GM12865 (cell line): Measurements from ENCODE around the gene TOMM6.
"Not testable (repeated sequence)": the region's sequence is repeated elsewhere in the genome, so short reads cannot be mapped to it uniquely, and the experiment has no call there.

Experiments used
- DNase-seq: peaks from one replicate; pipeline ENCODE4 v3.0.0; 2010; ENCODE audit warnings: low read depth
- H3K4me3 ChIP-seq: 2 replicates; pipeline ENCODE4 v1.5.1; 2011; ENCODE audit warnings: mild to moderate bottlenecking, low read depth, low read length, control low read depth
- TF ChIP-seq, protein P1 (sequence below): IDR thresholded peaks from 2 replicates; pipeline ENCODE4 v1.5.1; 2011; ENCODE audit warnings: low read length, control low read depth, low read depth, inconsistent platforms; ENCODE audit not compliant: insufficient read depth; ENCODE audit errors: missing control alignments

Gene TOMM6

GRCh38 chr6:41757271-41757670 is 30.2 kb upstream of the TOMM6 start:
- H3K4me3 ChIP-seq = no peak overlapping the region
- DNase-seq = no peak
- TF ChIP-seq, protein P1, sequence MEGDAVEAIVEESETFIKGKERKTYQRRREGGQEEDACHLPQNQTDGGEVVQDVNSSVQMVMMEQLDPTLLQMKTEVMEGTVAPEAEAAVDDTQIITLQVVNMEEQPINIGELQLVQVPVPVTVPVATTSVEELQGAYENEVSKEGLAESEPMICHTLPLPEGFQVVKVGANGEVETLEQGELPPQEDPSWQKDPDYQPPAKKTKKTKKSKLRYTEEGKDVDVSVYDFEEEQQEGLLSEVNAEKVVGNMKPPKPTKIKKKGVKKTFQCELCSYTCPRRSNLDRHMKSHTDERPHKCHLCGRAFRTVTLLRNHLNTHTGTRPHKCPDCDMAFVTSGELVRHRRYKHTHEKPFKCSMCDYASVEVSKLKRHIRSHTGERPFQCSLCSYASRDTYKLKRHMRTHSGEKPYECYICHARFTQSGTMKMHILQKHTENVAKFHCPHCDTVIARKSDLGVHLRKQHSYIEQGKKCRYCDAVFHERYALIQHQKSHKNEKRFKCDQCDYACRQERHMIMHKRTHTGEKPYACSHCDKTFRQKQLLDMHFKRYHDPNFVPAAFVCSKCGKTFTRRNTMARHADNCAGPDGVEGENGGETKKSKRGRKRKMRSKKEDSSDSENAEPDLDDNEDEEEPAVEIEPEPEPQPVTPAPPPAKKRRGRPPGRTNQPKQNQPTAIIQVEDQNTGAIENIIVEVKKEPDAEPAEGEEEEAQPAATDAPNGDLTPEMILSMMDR = no peak

DNA sequence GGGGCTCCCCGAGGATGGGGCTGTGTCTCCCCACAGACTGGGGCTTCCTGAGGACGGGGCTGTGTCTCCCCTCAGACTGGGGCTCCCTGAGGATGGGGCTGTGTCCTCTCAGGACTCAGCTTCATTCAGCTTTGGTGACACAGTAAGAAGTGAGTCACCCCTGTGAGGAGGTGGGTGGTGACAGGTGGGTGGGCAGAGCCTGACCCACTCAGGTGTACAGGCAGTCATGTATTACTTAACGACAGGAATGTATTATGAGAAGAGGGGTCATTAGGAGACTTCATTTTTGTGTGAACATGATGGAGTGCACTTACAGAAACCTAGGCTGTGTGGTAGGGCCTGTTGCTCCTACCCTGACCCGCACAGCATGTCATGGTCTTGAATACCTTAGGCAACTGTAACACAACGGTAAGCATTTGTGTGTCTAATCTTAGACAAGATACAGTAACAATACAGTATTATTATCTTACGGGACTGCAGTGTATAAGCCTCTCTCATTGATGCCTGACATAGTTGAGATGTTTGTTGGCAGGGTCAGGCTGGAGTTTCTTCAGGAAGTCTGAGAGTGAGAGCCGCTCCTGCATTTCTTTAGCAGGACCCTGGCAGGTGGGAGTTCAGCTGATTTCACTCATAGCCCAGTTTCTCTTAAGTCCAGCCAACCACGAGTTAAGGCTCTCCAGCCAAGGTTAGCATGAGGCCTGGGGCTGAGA is 29.4 kb upstream of the TOMM6 start:
- TF ChIP-seq, protein P1 = no peak
- no peak overlapping the region for H3K4me3 ChIP-seq

DNA sequence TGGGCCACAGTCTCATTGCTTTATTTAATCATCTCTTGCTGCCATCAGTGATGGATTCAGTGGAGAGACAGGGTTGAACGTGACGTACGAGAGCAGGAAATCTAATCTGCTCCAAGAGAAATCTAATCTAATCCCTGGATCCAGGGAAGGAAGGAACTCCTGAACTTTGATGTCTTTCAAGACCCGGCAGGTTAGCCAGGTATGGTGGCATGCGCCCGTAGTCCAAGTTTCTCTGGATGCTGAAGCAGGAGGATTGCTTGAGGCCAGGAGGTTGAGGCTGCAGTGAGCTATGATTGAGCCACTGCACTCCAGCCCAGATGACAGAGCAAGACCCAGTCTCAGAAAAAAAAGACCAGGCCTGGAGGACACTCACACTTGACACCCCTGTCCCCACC is 28.9 kb upstream of the TOMM6 start:
- TF ChIP-seq, protein P1 = no peak
- no peak for DNase-seq
- no peak overlapping the region for H3K4me3 ChIP-seq

More for the DNA sequence above, 29.4 kb upstream of the TOMM6 start:
- DNase-seq = no peak

DNA sequence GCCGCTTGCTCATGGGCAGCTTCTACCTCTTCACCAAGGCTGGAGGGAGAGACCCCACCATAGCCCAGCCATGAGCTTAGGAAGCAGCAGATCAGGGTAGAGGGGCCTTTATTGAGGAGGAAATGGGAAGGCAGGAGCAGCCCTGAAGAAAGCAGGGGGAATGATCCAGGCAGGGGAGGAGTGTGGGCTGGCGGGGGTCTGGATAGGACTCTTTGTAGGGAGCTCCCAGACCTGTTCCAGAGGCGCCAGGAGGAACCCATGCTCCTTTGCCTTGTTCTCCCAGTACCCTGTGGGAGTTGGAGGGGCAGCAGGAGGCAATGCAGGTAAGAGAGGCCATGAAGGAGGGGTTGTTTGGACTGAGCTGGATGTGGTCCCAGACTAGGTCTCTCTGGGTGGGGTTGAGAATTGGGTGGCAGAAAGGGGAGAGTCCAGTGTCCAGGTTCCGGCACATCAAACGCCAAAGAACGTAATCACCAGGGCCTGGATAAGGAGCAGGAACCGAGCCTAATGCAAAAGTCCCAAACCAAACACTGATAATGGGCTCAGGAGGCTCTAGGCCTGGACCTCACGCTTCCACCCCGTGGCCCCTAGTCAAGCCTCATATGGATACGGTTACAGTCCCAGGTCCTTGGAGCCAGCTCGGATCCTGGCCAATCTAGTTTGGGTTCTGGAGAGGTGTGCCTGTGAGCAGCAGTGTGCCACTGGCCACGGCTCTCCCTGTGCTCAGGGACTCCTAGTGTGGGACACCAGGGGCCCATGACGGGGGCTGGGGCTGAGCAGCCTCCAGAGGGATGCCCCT is 28.2 kb upstream of the TOMM6 start:
- DNase-seq = no peak
- TF ChIP-seq, protein P1 = no peak
- no peak overlapping the region for H3K4me3 ChIP-seq

GRCh38 chr6:41759905-41760579 is 27.5 kb upstream of the TOMM6 start:
- TF ChIP-seq, protein P1 = no peak
- no peak overlapping the region for H3K4me3 ChIP-seq
- DNase-seq = no peak

GRCh38 chr6:41763470-41763869 is 24.0 kb upstream of the TOMM6 start:
- TF ChIP-seq, protein P1 = no peak
- H3K4me3 ChIP-seq = no peak overlapping the region
- DNase-seq = no peak

GRCh38 chr6:41766043-41766664 is 21.3 kb upstream of the TOMM6 start:
- DNase-seq, H3K4me3 ChIP-seq: not testable (repeated sequence)
